Breast epithelium (tissue), 4 donors: ENCODE data around the gene NXPH4. TPM values are rescaled to one million over a fixed set of nuclear protein-coding genes. Genes with fewer than 3 reads are reported as not detected.

Source experiments
- DNase-seq, 2 donors: peaks; one replicate each; pipeline ENCODE4 v3.0.0-alpha.2; 2019; ENCODE audit warnings: low spot score in 2 of 2
- H3K27ac ChIP-seq, 2 donors: fragments of 200-600 bp; sonication (generic) in 1 of 2; one replicate each; pipeline ENCODE4 v1.5.1; 2016 to 2019; ENCODE audit warnings: mild to moderate bottlenecking in 1 of 2
- H3K27me3 ChIP-seq, 2 donors: fragments of 200-600 bp; sonication (generic) in 1 of 2; one replicate each; pipeline versions ENCODE4 v1.5.1 to v1.6.0; 2017 to 2019; ENCODE audit warnings: control low read depth in 1 of 2, mild to moderate bottlenecking in 1 of 2
- H3K36me3 ChIP-seq: fragments of 200-600 bp; one replicate; pipeline ENCODE4 v1.5.1; 2019
- H3K4me1 ChIP-seq, 2 donors: fragments of 200-600 bp; sonication (generic); one replicate each; pipeline ENCODE4 v1.5.1; 2016 to 2019; ENCODE audit warnings: control low read depth in 1 of 2
- H3K4me3 ChIP-seq, 3 donors: fragments of 200-600 bp; sonication (generic); 1 replicate in 2 of 3; 2 replicates in 1 of 3; pipeline ENCODE4 v1.5.1; 2016 to 2019; ENCODE audit warnings: mild to moderate bottlenecking in 3 of 3, moderate library complexity in 2 of 3
- H3K9me3 ChIP-seq, 2 donors: fragments of 200-600 bp; sonication (generic) in 1 of 2; one replicate each; pipeline ENCODE4 v1.5.1; 2016 to 2019; ENCODE audit warnings: control low read depth in 1 of 2
- CTCF ChIP-seq, 3 donors: fragments of 450-650 bp; IDR thresholded peaks; one replicate each; pipeline ENCODE4 v1.5.1; 2016 to 2017; ENCODE audit warnings: antibody characterized with exemption in 3 of 3, mild to moderate bottlenecking in 3 of 3, moderate library complexity in 3 of 3
- POLR2A ChIP-seq: fragments of 450-650 bp; IDR thresholded peaks from one replicate; pipeline ENCODE4 v1.6.1; 2016; ENCODE audit warnings: antibody characterized with exemption, mild to moderate bottlenecking, moderate library complexity
- POLR2AphosphoS5 ChIP-seq, 3 donors: sonication (generic); formaldehyde crosslinking; IDR thresholded peaks; one replicate each; pipeline ENCODE4 v1.6.1; 2017; ENCODE audit warnings: antibody characterized with exemption in 3 of 3
- intact Hi-C: fragments of 100-400 bp; cut with DNase I; formaldehyde crosslinking; loops from one replicate; pipeline ENCODE4 v1.15.1; 2023; ENCODE audit warnings: low total_unique reads
- total RNA-seq, 3 donors: library from RNA; depleted of rRNA; stranded (reverse); fragments of >200 nt; gene quantifications; one replicate each; pipeline ENCODE4 v1.1.0, GENCODE V29; 2016

Gene NXPH4
- total RNA-seq, 3 donors from 2014 or later = 0.33 TPM; not detected in 2

GRCh38 chr12:57231276-57232021, 14.9 kb downstream of the NXPH4 start:
- Histone ChIP-seq H3K4me1 (peaks cover 0 to 4% of the 10 kb centered on the region in 2 donors), H3K4me3 (no peak overlapping the region), H3K9me3 (no peaks in the 10 kb centered on the region), H3K36me3 (no peaks in the 10 kb centered on the region), H3K27ac (no peak overlapping the region), H3K27me3 (peaks cover 0 to 10% of the 10 kb centered on the region in 2 donors)
- no peak for DNase-seq
- intact Hi-C loops = no loop called here
- TF ChIP-seq POLR2A = no peak
- TF ChIP-seq POLR2AphosphoS5 (IDR thresholded peaks at IDR 0.05) = no peak
- TF ChIP-seq CTCF (IDR thresholded peaks at IDR 0.05) = no peak

- Histone ChIP-seq H3K9me3 (no peaks in the 10 kb centered on the region), H3K4me3 (no peak overlapping the region), H3K27ac (no peak overlapping the region), H3K27me3 (peaks cover 0 to 3% of the 10 kb centered on the region in 2 donors), H3K4me1 (peaks cover 0 to 4% of the 10 kb centered on the region in 2 donors), H3K36me3 (no peaks in the 10 kb centered on the region)
- TF ChIP-seq POLR2A (no peak), POLR2AphosphoS5 (IDR thresholded peaks at IDR 0.05) (no peak), CTCF (IDR thresholded peaks at IDR 0.05) (no peak)
- DNase-seq = no peak
- intact Hi-C loops = no loop called here
Measured at GRCh38 chr12:57232156-57232756, 15.7 kb downstream of the NXPH4 start.

- TF ChIP-seq POLR2A (no peak), CTCF (IDR thresholded peaks at IDR 0.05) (no peak), POLR2AphosphoS5 (IDR thresholded peaks at IDR 0.05) (no peak)
- Histone ChIP-seq H3K27ac (peak overlapping the region in 1 of 2 donors; percentile 66), H3K4me3 (no peak overlapping the region), H3K4me1 (peaks cover 4 to 8% of the 10 kb centered on the region in 2 donors), H3K27me3 (peaks cover 3 to 4% of the 10 kb centered on the region in 2 donors), H3K36me3 (no peaks in the 10 kb centered on the region), H3K9me3 (no peaks in the 10 kb centered on the region)
- no peak for DNase-seq
- intact Hi-C loops = no loop called here
Measured at GRCh38 chr12:57233357-57234232, 17.0 kb downstream of the NXPH4 start.

GRCh38 chr12:57234233-57234570, 17.6 kb downstream of the NXPH4 start:
- no peak overlapping the region for H3K4me3 ChIP-seq
- H3K27me3 ChIP-seq = peaks cover 3 to 7% of the 10 kb centered on the region in 2 donors
- intact Hi-C loops = no loop called here
- no peak for DNase-seq
- no peaks in the 10 kb centered on the region for H3K36me3 ChIP-seq
- no peaks in the 10 kb centered on the region for H3K9me3 ChIP-seq
- H3K27ac ChIP-seq = peak overlapping the region in 1 of 2 donors; percentile 66
- H3K4me1 ChIP-seq = peaks cover 4 to 8% of the 10 kb centered on the region in 2 donors
- TF ChIP-seq POLR2A (no peak), CTCF (IDR thresholded peaks at IDR 0.05) (no peak), POLR2AphosphoS5 (IDR thresholded peaks at IDR 0.05) (no peak)
